B cell (primary cell): Measurements from ENCODE around the gene RFK. TPM values are rescaled to one million over a fixed set of nuclear protein-coding genes. Genes with fewer than 3 reads are reported as not detected.

Source experiments
- ATAC-seq: fragments of 200-7000 bp; cut with Tn5 transposase; one replicate; pipeline ENCODE4 v1.10.0; 2021; ENCODE audit warnings: low read depth, mild to moderate bottlenecking, moderate number of reproducible peaks, moderate library complexity
- CTCF ChIA-PET: fragments of 350-600 bp; sonication (Branson Sonifier 250); formaldehyde crosslinking; loops from one replicate; lab custom pipeline; 2021; ENCODE audit warnings: antibody characterized with exemption, inconsistent platforms; lab: Charles Lee
- POLR2A ChIA-PET: fragments of 350-600 bp; sonication (Branson Sonifier 250); formaldehyde crosslinking; loops from one replicate; lab custom pipeline; 2021; ENCODE audit warnings: antibody characterized with exemption; lab: Charles Lee
- DNase-seq: peaks from one replicate; pipeline ENCODE4 v3.0.0; 2013
- H2AFZ ChIP-seq: 2 replicates; pipeline ENCODE4 v1.6.1; 2012; ENCODE audit warnings: mild to moderate bottlenecking, low read depth, low read length; ENCODE audit not compliant: insufficient read depth, poor library complexity, severe bottlenecking
- H3K27ac ChIP-seq, 2 donors: 1 replicate in 1 of 2; 2 replicates in 1 of 2; pipeline ENCODE4 v1.5.1; 2012 to 2013; ENCODE audit warnings: low read length in 2 of 2, mild to moderate bottlenecking in 2 of 2, moderate library complexity in 1 of 2
- H3K27me3 ChIP-seq, 4 experiments: fragments of 200-600 bp in 1 of 4; sonication (generic) in 1 of 4; replicated peaks in 1 of 4; 1 replicate in 2 of 4; 2 replicates in 2 of 4; pipeline versions ENCODE4 v1.6.1 to v1.7.0; 2013 to 2016; ENCODE audit warnings: low read length in 3 of 4, mild to moderate bottlenecking in 2 of 4, mixed read lengths in 1 of 4, moderate library complexity in 1 of 4; ENCODE audit not compliant: insufficient read depth in 4 of 4, control insufficient read depth in 3 of 4; ENCODE audit errors: control extremely low read depth in 1 of 4
- H3K36me3 ChIP-seq, 2 experiments: replicated peaks in 1 of 2; 1 replicate in 1 of 2; 2 replicates in 1 of 2; pipeline versions ENCODE4 v1.6.1 to v1.7.1; 2013; ENCODE audit warnings: low read length in 1 of 2; ENCODE audit not compliant: insufficient read depth in 2 of 2, control insufficient read depth in 1 of 2; ENCODE audit errors: control extremely low read depth in 1 of 2, extremely low read depth in 1 of 2
- H3K4me1 ChIP-seq, 2 donors: fragments of 200-600 bp in 1 of 2; sonication (generic) in 1 of 2; 1 replicate in 1 of 2; 2 replicates in 1 of 2; pipeline versions ENCODE4 v1.5.1 to v1.6.1; 2013 to 2017; ENCODE audit warnings: low read length in 2 of 2; ENCODE audit not compliant: control insufficient read depth in 2 of 2, insufficient read depth in 2 of 2
- H3K4me2 ChIP-seq: replicated peaks from 2 replicates; pipeline ENCODE3; 2012; ENCODE audit warnings: mild to moderate bottlenecking, low read depth, low read length; ENCODE audit not compliant: poor library complexity, severe bottlenecking
- H3K4me3 ChIP-seq, 5 experiments: fragments of 200-600 bp in 1 of 5; sonication (generic) in 1 of 5; 1 replicate in 3 of 5; 2 replicates in 2 of 5; pipeline versions ENCODE4 v1.5.1 to v1.7.0; 2011 to 2016; ENCODE audit warnings: low read length in 4 of 5, mild to moderate bottlenecking in 4 of 5, low read depth in 2 of 5, control low read depth in 1 of 5, moderate library complexity in 1 of 5; ENCODE audit not compliant: insufficient read depth in 1 of 5; ENCODE audit errors: control extremely low read depth in 1 of 5, extremely low read depth in 1 of 5
- H3K79me2 ChIP-seq: fragments of 200-600 bp; sonication (generic); one replicate; pipeline ENCODE4 v1.6.0; 2016; ENCODE audit warnings: low read length; ENCODE audit not compliant: control insufficient read depth, insufficient read depth
- H3K9ac ChIP-seq: fragments of 200-600 bp; sonication (generic); 2 replicates; pipeline ENCODE4 v1.6.1; 2017; ENCODE audit warnings: mild to moderate bottlenecking, low read length, moderate library complexity
- H3K9me3 ChIP-seq, 3 donors: one replicate each; pipeline versions ENCODE4 v1.6.1 to v1.7.1; 2013; ENCODE audit warnings: low read length in 2 of 3; ENCODE audit not compliant: control insufficient read depth in 2 of 3, insufficient read depth in 1 of 3; ENCODE audit errors: control extremely low read depth in 1 of 3
- H4K20me1 ChIP-seq: 2 replicates; pipeline ENCODE4 v1.6.0; 2012; ENCODE audit warnings: mild to moderate bottlenecking, low read length; ENCODE audit not compliant: insufficient read depth, control insufficient read depth, poor library complexity, severe bottlenecking
- H3K27ac Mint-ChIP-seq: one replicate; pipeline ENCODE4 v1.8.0; 2021; ENCODE audit warnings: mixed read lengths
- H3K27me3 Mint-ChIP-seq: one replicate; pipeline ENCODE4 v1.8.0; 2021; ENCODE audit warnings: mixed read lengths
- H3K4me1 Mint-ChIP-seq: one replicate; pipeline ENCODE4 v1.8.0; 2021; ENCODE audit warnings: mixed read lengths
- H3K4me3 Mint-ChIP-seq: one replicate; pipeline ENCODE4 v1.8.0; 2021; ENCODE audit warnings: mixed read lengths
- H3K9me3 Mint-ChIP-seq: one replicate; pipeline ENCODE4 v1.8.0; 2022; ENCODE audit warnings: mixed read lengths; ENCODE audit not compliant: insufficient read depth
- CTCF ChIP-seq: fragments of 200-600 bp; IDR thresholded peaks from one replicate; pipeline ENCODE4 v1.8.0; 2022; ENCODE audit warnings: antibody characterized with exemption, mild to moderate bottlenecking
- EZH2 ChIP-seq: IDR thresholded peaks from 2 replicates; pipeline ENCODE4 v1.6.1; 2012; ENCODE audit warnings: borderline replicate concordance, low read depth, mild to moderate bottlenecking, moderate library complexity, low read length; ENCODE audit not compliant: insufficient read depth, poor library complexity, severe bottlenecking
- WGBS: methylation state at CpG from one replicate; pipeline ENCODE4 v1.1.5; 2013; ENCODE audit warnings: missing lambda C conversion rate; ENCODE audit not compliant: insufficient coverage; 5-methylcytosine and 5-hydroxymethylcytosine counted together
- intact Hi-C: fragments of 100-400 bp; cut with micrococcal nuclease; formaldehyde crosslinking; loops from one replicate; pipeline ENCODE4 v1.10.0; 2022
- polyA plus RNA-seq: library from polyadenylated mRNA; depleted of rRNA; stranded (reverse); fragments of >200 nt; gene quantifications from 2 replicates; pipeline ENCODE4 v1.2.3, GENCODE V29; 2012
- total RNA-seq, 2 donors: library from RNA; stranded (reverse); fragments of 120-200 nt in 1 of 2; gene quantifications; 1 replicate in 1 of 2; 2 replicates in 1 of 2; pipeline versions ENCODE4 v1.2.3 to v1.2.4, GENCODE V29; 2013 to 2022

Gene RFK
- total and polyA plus RNA-seq, 2 donors (not counting 1 experiment from before 2014, with no cell fraction given), result 3.4 to 9.0 TPM

DNA sequence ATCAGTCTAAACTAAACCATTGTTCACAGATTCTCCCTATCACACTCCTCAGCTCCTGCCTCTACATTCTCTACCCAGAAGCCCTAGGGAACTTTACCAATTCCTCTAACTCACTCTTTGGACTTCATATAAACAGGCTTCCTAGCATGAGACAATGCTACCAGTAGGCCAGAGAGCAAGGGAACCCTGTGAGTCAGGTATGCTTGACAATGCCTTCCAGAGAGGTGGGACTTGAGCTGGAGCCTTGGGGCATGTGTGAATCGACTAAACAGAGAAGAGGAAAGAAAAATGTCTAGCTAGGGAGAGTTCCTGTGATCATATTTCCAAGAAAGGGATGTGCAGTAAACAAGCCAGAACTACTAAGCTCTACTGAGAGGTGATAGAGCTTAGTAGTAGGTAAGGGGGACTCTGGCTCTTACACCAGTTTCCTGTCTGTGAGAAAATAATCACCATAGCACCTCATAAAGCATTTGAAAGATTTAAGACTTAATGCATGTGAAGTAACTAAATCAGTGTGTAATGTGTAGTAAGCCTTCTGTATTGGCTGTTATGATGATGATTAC is 6.4 kb upstream of the RFK start:
- Mint-ChIP-seq H3K27me3 (no peaks in the 10 kb centered on the region), H3K4me3 (no peak overlapping the region), H3K27ac (no peak overlapping the region), H3K4me1 (peaks cover 11% of the 10 kb centered on the region), H3K9me3 (no peaks in the 10 kb centered on the region)
- H3K4me1 ChIP-seq, result peaks cover 0 to 3% of the 10 kb centered on the region in 2 donors
- no peak overlapping the region for H3K9ac ChIP-seq
- H3K27ac ChIP-seq, result no peak overlapping the region
- no peaks in the 10 kb centered on the region for H3K9me3 ChIP-seq
- no peaks in the 10 kb centered on the region for H3K79me2 ChIP-seq
- ChIA-PET CTCF (interaction anchor here (1.6 to 2.0 kb wide), 3 partner anchors 9 to 303 kb away, joined by 3 to 12 read pairs (median 4); no protein-coding TSS in a partner anchor), POLR2A (no interaction called here)
- H3K36me3 ChIP-seq, result no peaks in the 10 kb centered on the region
- H3K4me3 ChIP-seq, result no peak overlapping the region
- H4K20me1 ChIP-seq, result no peaks in the 10 kb centered on the region
- H2AFZ ChIP-seq, result no peak overlapping the region
- H3K27me3 ChIP-seq, result no peaks in the 10 kb centered on the region
- H3K4me2 ChIP-seq, result no peak overlapping the region
- no peak for ATAC-seq
- WGBS, result 11% methylated on average over 1 of the region's 1 CpG
- DNase-seq, result no peak
- intact Hi-C loops, result loop anchor here (5.0 kb wide), 1 partner anchor 587 kb away; no protein-coding TSS in a partner anchor
- TF ChIP-seq CTCF (no peak), EZH2 (no peak)

DNA sequence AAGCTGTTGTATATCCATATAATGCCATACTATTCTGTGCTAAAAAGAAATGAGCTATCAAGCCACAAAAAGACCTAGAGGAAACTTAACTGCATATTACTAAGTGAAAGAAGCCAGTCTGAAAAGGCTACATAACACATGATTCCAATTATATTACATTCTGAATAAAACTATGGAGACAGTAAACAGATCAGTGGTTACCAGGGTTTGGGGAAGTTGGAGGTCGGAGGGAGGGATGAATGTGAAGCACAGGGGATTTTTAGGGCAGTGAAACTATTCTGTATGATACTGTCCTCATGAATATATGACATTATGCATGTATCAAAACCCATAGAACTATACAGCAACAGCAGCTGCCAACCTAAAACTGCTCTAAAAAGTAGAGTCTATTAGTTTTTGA is 5.6 kb upstream of the RFK start:
- Histone ChIP-seq H3K36me3 (no peaks in the 10 kb centered on the region), H4K20me1 (no peaks in the 10 kb centered on the region), H3K79me2 (peaks cover 4% of the 10 kb centered on the region), H2AFZ (no peak overlapping the region), H3K9me3 (no peaks in the 10 kb centered on the region), H3K9ac (no peak overlapping the region), H3K27me3 (no peaks in the 10 kb centered on the region), H3K4me3 (no peak overlapping the region), H3K4me1 (peaks cover 7% of the 10 kb centered on the region in 2 donors), H3K27ac (no peak overlapping the region), H3K4me2 (no peak overlapping the region)
- no peaks in the 10 kb centered on the region for H3K9me3 Mint-ChIP-seq
- no peaks in the 10 kb centered on the region for H3K27me3 Mint-ChIP-seq
- no peak overlapping the region for H3K27ac Mint-ChIP-seq
- TF ChIP-seq EZH2 (no peak), CTCF (no peak)
- H3K4me1 Mint-ChIP-seq, result peaks cover 14% of the 10 kb centered on the region
- ChIA-PET POLR2A (interaction anchor here (0.7 kb wide), 1 partner anchor 1345 kb away, joined by 3 read pairs; no protein-coding TSS in a partner anchor), CTCF (interaction anchor here (0.6 to 2.0 kb wide), 2 partner anchors 265 to 304 kb away, joined by 3 to 12 read pairs; no protein-coding TSS in a partner anchor)
- WGBS, result no CpG with 5 or more reads among the region's 1 CpG
- H3K4me3 Mint-ChIP-seq, result no peak overlapping the region
- intact Hi-C loops, result loop anchor here (5.0 to 10.0 kb wide), 3 partner anchors 587 to 1895 kb away; partner anchors contain the start of genes C9orf40 and PSAT1
- ATAC-seq, result no peak
- no peak for DNase-seq
